Astrocyte of the spinal cord (primary cell): ENCODE data around the gene HOXD13.
A peak's percentile ranks its signal among the peaks of the same experiment; 100 is the strongest.

Source experiments
- DNase-seq: peaks from one replicate; pipeline ENCODE4 v3.0.0; 2011; ENCODE audit warnings: low read depth, low spot score
- H3K4me3 ChIP-seq: 2 replicates; pipeline ENCODE4 v1.5.1; 2011; ENCODE audit warnings: low read depth, mild to moderate bottlenecking, low read length, moderate library complexity
- in situ Hi-C: cut with HindIII; loops from 2 replicates; pipeline ENCODE4 v1.10.0; 2017; ENCODE audit warnings: low sequenced_read_pairs
- TF ChIP-seq, protein P1 (sequence below): IDR thresholded peaks from 2 replicates; pipeline ENCODE4 v1.5.1; 2012; ENCODE audit warnings: low read depth, mild to moderate bottlenecking, low read length, inconsistent platforms

Gene HOXD13

DNA sequence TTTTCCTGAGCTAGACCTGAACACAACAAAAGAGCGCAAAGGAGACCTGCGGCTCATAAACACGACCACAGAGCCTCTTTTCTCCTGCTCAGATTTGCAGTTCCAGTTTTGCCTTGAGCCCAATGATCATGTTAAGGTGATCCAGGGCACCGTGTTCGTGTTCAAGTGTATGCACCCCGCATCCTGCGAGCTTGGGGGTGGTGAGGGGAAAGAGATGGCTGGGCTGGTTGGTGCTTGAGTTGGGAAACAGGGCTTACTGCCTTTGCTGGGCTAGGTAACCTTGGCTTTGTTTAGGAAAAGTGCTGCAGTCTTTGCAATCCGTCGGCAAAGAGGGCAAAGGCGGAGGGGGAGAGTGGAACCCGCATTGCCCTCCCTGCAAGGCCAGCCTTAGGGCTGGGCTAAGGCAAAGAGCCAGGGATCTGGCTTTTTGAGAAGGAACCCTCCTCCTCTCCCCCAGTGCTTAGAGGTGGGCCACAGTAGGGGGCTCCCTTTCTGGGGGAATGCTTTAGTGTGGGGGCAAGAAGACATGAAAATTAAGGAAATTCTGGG, 25.4 kb downstream of the HOXD13 start:
- TF ChIP-seq, protein P1, sequence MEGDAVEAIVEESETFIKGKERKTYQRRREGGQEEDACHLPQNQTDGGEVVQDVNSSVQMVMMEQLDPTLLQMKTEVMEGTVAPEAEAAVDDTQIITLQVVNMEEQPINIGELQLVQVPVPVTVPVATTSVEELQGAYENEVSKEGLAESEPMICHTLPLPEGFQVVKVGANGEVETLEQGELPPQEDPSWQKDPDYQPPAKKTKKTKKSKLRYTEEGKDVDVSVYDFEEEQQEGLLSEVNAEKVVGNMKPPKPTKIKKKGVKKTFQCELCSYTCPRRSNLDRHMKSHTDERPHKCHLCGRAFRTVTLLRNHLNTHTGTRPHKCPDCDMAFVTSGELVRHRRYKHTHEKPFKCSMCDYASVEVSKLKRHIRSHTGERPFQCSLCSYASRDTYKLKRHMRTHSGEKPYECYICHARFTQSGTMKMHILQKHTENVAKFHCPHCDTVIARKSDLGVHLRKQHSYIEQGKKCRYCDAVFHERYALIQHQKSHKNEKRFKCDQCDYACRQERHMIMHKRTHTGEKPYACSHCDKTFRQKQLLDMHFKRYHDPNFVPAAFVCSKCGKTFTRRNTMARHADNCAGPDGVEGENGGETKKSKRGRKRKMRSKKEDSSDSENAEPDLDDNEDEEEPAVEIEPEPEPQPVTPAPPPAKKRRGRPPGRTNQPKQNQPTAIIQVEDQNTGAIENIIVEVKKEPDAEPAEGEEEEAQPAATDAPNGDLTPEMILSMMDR = no peak
- DNase-seq = no peak
- in situ Hi-C loops = no loop called here
- H3K4me3 ChIP-seq = no peak overlapping the region

DNA sequence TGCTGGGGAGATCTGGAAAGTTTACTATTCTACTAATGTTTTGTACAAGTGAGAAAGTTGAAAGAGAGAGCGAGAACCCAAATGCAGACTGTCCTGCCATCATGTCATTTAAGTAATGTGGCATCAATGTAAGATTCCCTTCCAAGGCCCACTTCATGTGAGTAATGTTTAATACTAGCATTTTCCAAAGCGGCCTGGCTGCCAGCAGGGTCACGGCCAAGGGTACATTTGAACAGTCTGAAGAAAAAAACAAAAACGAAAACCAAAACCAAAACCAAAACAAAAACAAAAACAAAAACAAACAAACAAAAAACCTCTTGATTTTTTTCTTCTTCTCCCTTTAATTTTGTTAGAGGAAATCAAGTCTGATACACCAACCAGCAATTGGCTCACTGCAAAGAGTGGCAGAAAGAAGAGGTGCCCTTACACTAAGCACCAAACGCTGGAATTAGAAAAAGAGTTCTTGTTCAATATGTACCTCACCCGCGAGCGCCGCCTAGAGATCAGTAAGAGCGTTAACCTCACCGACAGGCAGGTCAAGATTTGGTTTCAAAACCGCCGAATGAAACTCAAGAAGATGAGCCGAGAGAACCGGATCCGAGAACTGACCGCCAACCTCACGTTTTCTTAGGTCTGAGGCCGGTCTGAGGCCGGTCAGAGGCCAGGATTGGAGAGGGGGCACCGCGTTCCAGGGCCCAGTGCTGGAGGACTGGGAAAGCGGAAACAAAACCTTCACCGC, 26.2 kb downstream of the HOXD13 start:
- TF ChIP-seq, protein P1 = peak; percentile 53
- DNase-seq = no peak
- H3K4me3 ChIP-seq = no peak overlapping the region
- in situ Hi-C loops = no loop called here

DNA sequence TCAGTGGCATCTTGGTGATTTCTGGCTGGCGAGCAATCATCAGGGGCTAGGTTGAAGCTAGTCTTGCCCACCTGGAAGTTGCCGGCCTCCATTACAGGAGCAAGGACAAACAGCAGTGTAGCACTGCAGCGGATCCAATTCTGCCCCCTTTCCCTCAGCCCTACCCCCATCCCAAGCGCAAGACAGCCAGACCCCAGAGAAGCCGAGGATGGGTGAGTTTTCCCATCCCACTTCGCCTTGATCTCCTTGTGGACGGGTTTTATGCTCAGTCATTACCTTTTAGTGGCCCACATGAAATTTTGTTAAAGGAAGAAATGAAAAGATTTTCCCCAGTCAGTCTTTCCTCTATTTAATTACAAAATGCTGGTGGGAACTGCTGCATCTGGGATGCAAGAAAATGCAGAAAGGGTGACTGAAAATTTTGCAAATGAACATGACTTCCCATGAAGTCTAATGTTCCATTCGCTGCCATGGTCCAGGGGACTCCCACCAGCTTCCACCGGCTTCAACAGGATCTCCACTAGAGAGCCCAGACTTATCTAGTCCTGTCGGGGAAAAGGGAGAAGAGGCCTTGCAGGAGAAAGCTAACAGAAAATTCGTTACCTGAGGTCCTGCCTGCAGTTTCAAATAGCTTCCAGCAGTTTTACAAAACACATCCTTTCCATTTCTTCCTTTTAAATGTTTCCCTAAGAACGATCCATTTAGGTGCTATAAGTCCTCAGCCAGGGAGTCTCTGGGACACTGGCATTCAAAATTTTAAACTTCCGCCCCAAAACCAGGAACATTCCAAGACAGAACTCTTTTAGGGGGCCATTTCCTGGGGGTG, 28.1 kb downstream of the HOXD13 start:
- DNase-seq = no peak
- in situ Hi-C loops = no loop called here
- no peak overlapping the region for H3K4me3 ChIP-seq
- TF ChIP-seq, protein P1 = no peak

DNA sequence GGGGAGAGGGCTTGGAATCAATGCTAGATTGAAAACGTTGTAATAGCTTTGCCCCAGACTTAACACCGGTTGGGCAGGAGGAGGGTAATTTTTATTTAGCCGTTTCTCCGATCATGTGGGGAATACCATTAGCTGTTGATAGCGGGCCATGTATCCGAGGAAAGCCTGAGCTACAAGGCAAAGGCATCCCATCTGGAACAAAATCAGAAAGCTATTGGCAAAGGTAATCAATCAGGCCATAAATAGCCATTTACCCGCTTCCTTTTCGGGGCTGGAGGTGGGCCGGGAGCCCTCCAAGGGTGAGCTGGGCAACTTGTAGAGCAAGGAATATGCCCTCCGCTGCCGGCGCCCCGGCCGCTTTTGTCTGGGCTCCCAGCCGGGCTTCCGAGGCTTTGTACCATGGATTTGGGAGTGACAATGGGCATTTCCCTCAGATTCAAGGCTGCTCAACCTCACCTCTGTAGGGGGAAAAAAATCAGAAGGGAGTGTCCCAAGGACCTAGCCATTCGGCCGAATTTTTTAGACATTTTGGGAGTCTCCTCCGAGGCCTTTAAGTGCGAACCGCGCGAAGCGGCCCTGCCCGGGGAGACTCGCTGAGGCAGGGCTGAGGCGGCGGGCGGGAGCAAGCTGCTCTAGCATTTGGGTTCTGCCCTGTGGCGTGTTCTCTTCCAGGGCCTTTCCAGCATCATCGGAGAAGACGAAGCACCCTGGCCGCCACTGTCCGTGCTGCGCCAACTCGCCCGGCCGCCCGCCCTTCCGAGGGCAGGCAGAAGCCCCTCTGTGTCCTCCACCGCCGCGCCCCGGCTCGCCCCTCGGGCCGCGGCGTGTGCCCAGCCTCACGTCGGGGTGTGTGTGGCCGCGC, 28.9 kb downstream of the HOXD13 start:
- TF ChIP-seq, protein P1 = no peak
- no peak overlapping the region for H3K4me3 ChIP-seq
- in situ Hi-C loops = no loop called here
- no peak for DNase-seq

DNA sequence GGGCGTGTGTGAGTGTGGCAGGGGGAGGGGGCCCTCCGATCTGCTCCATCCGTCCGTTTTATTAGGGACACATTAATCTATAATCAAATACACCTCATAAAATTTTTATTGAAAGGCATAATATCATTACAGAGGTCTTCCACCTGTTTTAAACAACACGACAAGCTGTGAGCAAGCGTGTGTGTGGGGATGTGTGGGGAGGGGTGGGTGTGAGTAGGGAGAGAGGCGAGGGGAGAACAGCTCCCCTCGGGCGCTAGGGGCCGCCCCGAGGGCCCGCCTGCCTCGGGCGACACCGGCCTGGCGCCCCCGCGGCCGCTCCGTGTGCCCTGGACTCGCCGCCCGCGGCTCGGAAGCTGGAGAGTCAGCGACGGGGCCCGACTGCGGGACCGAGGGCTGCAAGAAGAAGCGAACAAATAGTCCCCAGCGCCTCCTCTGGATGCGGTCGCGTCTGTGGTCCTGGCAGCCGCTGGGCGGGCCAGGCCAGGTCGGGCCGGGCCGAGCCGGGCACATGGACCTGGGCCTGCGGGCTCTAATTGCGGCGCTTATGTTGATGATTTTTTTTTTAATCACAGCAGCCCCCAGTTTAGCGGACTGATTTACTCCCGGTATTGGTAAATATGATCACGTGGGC, 29.6 kb downstream of the HOXD13 start:
- peak; percentile 67 for DNase-seq
- in situ Hi-C loops = no loop called here
- H3K4me3 ChIP-seq = peak overlapping the region; percentile 25
- TF ChIP-seq, protein P1 = no peak
